Psoas muscle (tissue), 8 donors: Measurements from ENCODE around the gene TPO. TPM values are rescaled to one million over a fixed set of nuclear protein-coding genes. Genes with fewer than 3 reads are reported as not detected.

Source experiments
- ATAC-seq, 4 donors: fragments of 200-7000 bp; cut with Tn5 transposase; one replicate each; pipeline ENCODE4 v1.9.1; 2020; ENCODE audit warnings: moderate library complexity in 3 of 4, mild to moderate bottlenecking in 2 of 4
- DNase-seq, 2 donors: peaks; one replicate each; pipeline ENCODE4 v3.0.0-alpha.2; 2020
- H3K27ac ChIP-seq: fragments of 200-600 bp; one replicate; pipeline ENCODE4 v1.8.0; 2022
- H3K27me3 ChIP-seq, 3 donors: fragments of 200-600 bp in 1 of 3; one replicate each; pipeline versions ENCODE4 v1.6.1 to v1.8.0; 2013 to 2022; ENCODE audit warnings: low read length in 2 of 3, mild to moderate bottlenecking in 2 of 3, moderate library complexity in 1 of 3; ENCODE audit not compliant: insufficient read depth in 3 of 3
- H3K36me3 ChIP-seq, 2 donors: fragments of 200-600 bp in 1 of 2; one replicate each; pipeline versions ENCODE4 v1.6.1 to v1.8.0; 2013 to 2022; ENCODE audit warnings: low read depth in 1 of 2, mild to moderate bottlenecking in 1 of 2, moderate library complexity in 1 of 2; ENCODE audit not compliant: insufficient read depth in 1 of 2
- H3K4me1 ChIP-seq: fragments of 200-600 bp; one replicate; pipeline ENCODE4 v1.8.0; 2022
- H3K4me3 ChIP-seq: fragments of 200-600 bp; one replicate; pipeline ENCODE4 v1.8.0; 2022; ENCODE audit warnings: mild to moderate bottlenecking
- H3K9me3 ChIP-seq: fragments of 200-600 bp; one replicate; pipeline ENCODE4 v1.8.0; 2022
- CTCF ChIP-seq: fragments of 200-600 bp; IDR thresholded peaks from one replicate; pipeline ENCODE4 v1.8.0; 2022; ENCODE audit warnings: antibody characterized with exemption
- WGBS, 3 donors: extraction: QIAGEN DNeasy Blood & Tissue Kit; methylation state at CpG; one replicate each; pipeline versions ENCODE4 v1.1.6 to v1.1.7; 2013; 5-methylcytosine and 5-hydroxymethylcytosine counted together
- intact Hi-C, 2 donors: fragments of 100-400 bp; cut with DNase I; formaldehyde crosslinking; loops; one replicate each; pipeline versions ENCODE4 v1.11.0 to v1.14.2; 2022
- polyA plus RNA-seq, 3 donors: library from polyadenylated mRNA; stranded (reverse); fragments of 200-250 nt; gene quantifications; one replicate each; pipeline ENCODE4 v1.2.3, GENCODE V29; 2013
- total RNA-seq, 4 donors: library from RNA; stranded (reverse); fragmentation: NEBNext Ultra II Directional in 2 of 4; extraction: Animal tissue kit (Norgen Biotek cat#: 25700) in 2 of 4; gene quantifications; one replicate each; pipeline versions ENCODE4 v1.2.1 to v1.2.4, GENCODE V29; 2021 to 2023
- donor health status: healthy with polysubstance abuse.
- donor health status: DM: no; HTN: no; CAD: no; lungs with moderate emphysema.
- donor health status: Bipolar disorder and iron deficiency.
- donor health status: healthy.
- donor health status: DM: yes; HTN: yes; CAD: no.
- donor health status: DM: no; HTN: no; CAD: no.
- donor health status: DM: no; HTN: no; CAD: no.
- donor health status: DM: yes; HTN: yes; CAD: no.

The TPO gene
- total and polyA plus RNA-seq, 7 donors, result 2.1 to 4.5 (median 3.8) TPM

DNA sequence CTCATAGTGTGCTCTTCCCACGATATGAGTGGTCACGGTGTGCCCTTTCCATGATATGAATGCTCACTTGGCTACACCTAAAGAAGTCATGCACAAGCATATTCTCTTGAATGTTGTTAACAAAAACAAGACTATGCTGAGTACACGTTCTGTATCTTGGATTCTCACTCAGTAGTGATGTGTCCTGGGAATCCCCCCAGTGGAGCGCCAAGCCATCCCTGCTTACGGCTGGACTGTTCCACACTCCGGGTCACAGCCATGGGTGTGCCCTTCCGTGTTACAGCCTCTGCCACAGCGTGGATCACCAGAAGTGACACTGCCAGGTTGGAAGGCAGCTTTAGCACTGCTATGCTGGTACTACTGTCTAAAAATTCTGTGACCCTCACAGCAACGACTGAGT is 59.1 kb downstream of the TPO start:
- Histone ChIP-seq H3K36me3 (no peaks in the 10 kb centered on the region), H3K9me3 (no peaks in the 10 kb centered on the region), H3K4me1 (no peaks in the 10 kb centered on the region), H3K27me3 (peaks cover 2 to 6% (median 3%) of the 10 kb centered on the region in 3 donors), H3K4me3 (no peak overlapping the region), H3K27ac (no peak overlapping the region)
- ATAC-seq (no peak), DNase-seq (no peak)
- no peak for TF ChIP-seq CTCF
- WGBS, 3 donors, result 81 to 82% (median 82%) methylated on average over 9 of the region's 9 CpGs
- intact Hi-C loops, result no loop called here

- Histone ChIP-seq H3K4me3 (no peak overlapping the region), H3K4me1 (no peaks in the 10 kb centered on the region), H3K9me3 (no peaks in the 10 kb centered on the region), H3K27me3 (peaks cover 0 to 6% (median 2%) of the 10 kb centered on the region in 3 donors), H3K27ac (no peak overlapping the region), H3K36me3 (no peaks in the 10 kb centered on the region)
- 90 to 94% (median 90%) methylated on average over 26 to 30 of the region's 30 CpGs for WGBS, 3 donors
- TF ChIP-seq CTCF, result no peak
- ATAC-seq (no peak), DNase-seq (no peak)
- intact Hi-C loops, result no loop called here
These were observed 63.4 kb downstream of the TPO start for GRCh38 chr2:1476617-1477195.

GRCh38 chr2:1477196-1478040 is 64.2 kb downstream of the TPO start:
- intact Hi-C loops, result no loop called here
- Histone ChIP-seq H3K27me3 (peaks cover 0 to 6% (median 2%) of the 10 kb centered on the region in 3 donors), H3K36me3 (no peaks in the 10 kb centered on the region), H3K27ac (no peak overlapping the region), H3K9me3 (no peaks in the 10 kb centered on the region), H3K4me3 (no peak overlapping the region), H3K4me1 (no peaks in the 10 kb centered on the region)
- DNase-seq (no peak), ATAC-seq (no peak)
- no peak for TF ChIP-seq CTCF
- 80 to 92% (median 82%) methylated on average over 73 to 76 of the region's 76 CpGs for WGBS, 3 donors

DNA sequence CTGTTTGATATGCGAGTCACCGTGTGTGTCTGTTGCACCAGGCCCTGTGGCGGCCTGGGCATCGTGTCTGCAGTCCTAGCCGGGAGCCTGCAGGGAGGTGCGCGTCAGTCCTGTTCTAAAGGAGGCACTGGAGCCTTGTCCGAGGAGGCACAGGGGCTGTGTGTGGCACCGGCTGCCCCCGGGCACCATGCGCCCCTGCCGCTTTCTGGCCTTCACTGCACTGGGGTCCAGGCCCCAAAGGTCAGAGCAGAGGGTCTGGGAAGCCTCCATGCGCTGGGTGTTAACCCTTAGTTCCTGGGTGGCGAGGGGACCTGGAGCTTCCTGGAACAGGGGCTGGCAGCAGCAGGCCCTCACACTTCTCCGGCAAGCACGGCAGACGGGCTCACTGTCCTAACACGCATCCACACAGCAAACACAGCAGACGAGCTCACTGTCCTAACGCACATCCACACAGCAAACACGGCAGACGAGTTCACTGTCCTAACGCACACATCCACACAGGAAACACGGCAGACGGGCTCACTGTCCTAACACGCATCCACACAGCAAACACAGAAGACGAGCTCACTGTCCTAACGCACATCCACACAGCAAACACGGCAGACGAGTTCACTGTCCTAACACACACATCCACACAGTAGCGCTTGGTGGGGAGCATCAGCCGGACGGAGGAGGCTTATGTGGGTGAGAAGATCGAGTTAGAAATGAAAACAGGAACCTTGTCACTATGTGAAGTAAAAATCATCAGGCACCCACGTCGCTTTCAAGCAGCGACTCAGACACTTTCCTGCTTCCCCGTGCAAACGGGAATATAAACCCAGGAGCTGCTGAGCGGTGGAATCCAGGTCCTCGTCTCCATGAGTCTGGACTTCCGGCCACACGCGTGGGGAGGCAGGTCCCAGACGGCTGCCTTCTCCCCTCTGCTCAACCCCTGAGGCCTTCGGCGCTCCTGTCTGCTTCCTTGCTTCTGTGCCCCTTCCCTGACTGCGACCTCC is 65.3 kb downstream of the TPO start:
- Histone ChIP-seq H3K4me3 (no peak overlapping the region), H3K9me3 (no peaks in the 10 kb centered on the region), H3K27ac (no peak overlapping the region), H3K36me3 (no peaks in the 10 kb centered on the region), H3K4me1 (no peaks in the 10 kb centered on the region), H3K27me3 (peaks cover 0 to 6% (median 2%) of the 10 kb centered on the region in 3 donors)
- DNase-seq (no peak), ATAC-seq (no peak)
- no peak for TF ChIP-seq CTCF
- intact Hi-C loops, result no loop called here
- WGBS, 3 donors, result 83 to 84% (median 83%) methylated on average over 48 of the region's 48 CpGs
